K562 (cell line): ENCODE measurements around the gene TSKS. TPM values are rescaled to one million over a fixed set of nuclear protein-coding genes. Genes with fewer than 3 reads are reported as not detected.
A peak's percentile ranks its signal among the peaks of the same experiment; 100 is the strongest.

Experiments
- BRD4 ChIP-seq: fragments of 200-600 bp; sonication (generic); IDR thresholded peaks from 2 replicates; pipeline ENCODE4 v1.6.1; 2017; ENCODE audit warnings: inconsistent platforms
- GTF2A2 ChIP-seq: IDR thresholded peaks from 2 replicates; pipeline ENCODE4 v1.6.1; 2016; ENCODE audit warnings: mild to moderate bottlenecking, missing genetic modification characterization, missing compliant biosample characterization
- HEY1 ChIP-seq: fragments of 250-450 bp; sonication (Bioruptor Pico); IDR thresholded peaks from 2 replicates; pipeline ENCODE4 v1.5.0; 2020; ENCODE audit warnings: mild to moderate bottlenecking, moderate library complexity, borderline replicate concordance
- KHSRP ChIP-seq: fragments of 450-650 bp; IDR thresholded peaks from 2 replicates; pipeline ENCODE4 v1.6.1; 2017
- L3MBTL2 ChIP-seq: fragments of 450-650 bp; IDR thresholded peaks from 2 replicates; pipeline ENCODE4 v1.6.1; 2016; ENCODE audit warnings: mild to moderate bottlenecking, moderate library complexity
- NCOR1 ChIP-seq: fragments of 450-650 bp; IDR thresholded peaks from 2 replicates; pipeline ENCODE4 v1.6.1; 2016; ENCODE audit warnings: mild to moderate bottlenecking, moderate library complexity
- TCF7 ChIP-seq: sonication (generic); IDR thresholded peaks from 2 replicates; pipeline ENCODE4 v1.6.1; 2016; ENCODE audit warnings: antibody characterized with exemption, borderline replicate concordance
- YY1 ChIP-seq, 3 experiments: IDR thresholded peaks; 2 replicates each; pipeline ENCODE4 v1.6.1; 2011; ENCODE audit warnings: low read length in 2 of 3, mild to moderate bottlenecking in 2 of 3, moderate library complexity in 2 of 3, borderline replicate concordance in 1 of 3, control low read depth in 1 of 3, low read depth in 1 of 3; ENCODE audit not compliant: insufficient read depth in 3 of 3, insufficient replicate concordance in 2 of 3, control insufficient read depth in 1 of 3, insufficient read length in 1 of 3; ENCODE audit errors: extremely low read depth in 1 of 3
- ZKSCAN1 ChIP-seq: fragments of 150-350 bp; IDR thresholded peaks from 2 replicates; pipeline ENCODE4 v1.6.1; 2016; ENCODE audit warnings: low read depth, low read length
- ZNF232 ChIP-seq: sonication (generic); formaldehyde crosslinking; IDR thresholded peaks from 2 replicates; pipeline ENCODE4 v1.8.0; 2022; ENCODE audit warnings: mild to moderate bottlenecking, missing genetic modification reagents
- ZNF696 ChIP-seq: fragments of 250-450 bp; sonication (Bioruptor Pico); conservative IDR thresholded peaks from 2 replicates; pipeline ENCODE4 v1.4.0; 2020; ENCODE audit warnings: mild to moderate bottlenecking, moderate library complexity
- polyA plus RNA-seq, 8 experiments: library from polyadenylated mRNA; depleted of rRNA in 4 of 8; stranded (reverse) in 5 of 8; unstranded in 3 of 8; fragments of >200 nt; fragmentation: Nextera tagmentation in 2 of 8; fragmentation: Illumina TruSeq in 1 of 8; extraction: Ambion mirVana in 2 of 8; extraction: Trizol in 1 of 8; gene quantifications; 2 replicates each; pipeline versions ENCODE4 v1.2.1 to v1.2.3, GENCODE V29; 2011 to 2014; ENCODE audit warnings: inconsistent platforms in 1 of 8, missing spikeins in 1 of 8
- total RNA-seq, 7 experiments: library from RNA; depleted of rRNA in 6 of 7; stranded (reverse); fragments of >200 nt in 6 of 7; fragmentation: Illumina TruSeq in 2 of 7; extraction: Trizol in 2 of 7; gene quantifications; 2 replicates each; pipeline versions ENCODE4 v1.2.1 to v1.2.3, GENCODE V29; 2011 to 2021; ENCODE audit warnings: low replicate concordance in 1 of 7
- TF ChIP-seq, protein P1 (sequence below): fragments of 450-650 bp; IDR thresholded peaks from 2 replicates; pipeline ENCODE4 v1.6.1; 2014; ENCODE audit warnings: low read depth, mild to moderate bottlenecking, moderate library complexity, borderline replicate concordance
- TF ChIP-seq, protein P2 (sequence below): sonication (generic); formaldehyde crosslinking; IDR thresholded peaks from 2 replicates; pipeline ENCODE4 v1.8.1; 2022; ENCODE audit warnings: missing genetic modification reagents
- TF ChIP-seq, protein P3 (sequence below), 2 experiments: IDR thresholded peaks; 2 replicates each; pipeline ENCODE4 v1.6.1; 2011; ENCODE audit warnings: borderline replicate concordance in 1 of 2, control low read depth in 1 of 2, low read depth in 1 of 2, low read length in 1 of 2, mild to moderate bottlenecking in 1 of 2, mixed read lengths in 1 of 2, moderate library complexity in 1 of 2; ENCODE audit not compliant: insufficient read depth in 1 of 2, insufficient read length in 1 of 2, poor library complexity in 1 of 2, severe bottlenecking in 1 of 2; ENCODE audit errors: extremely low read depth in 1 of 2
- TF ChIP-seq, protein P4 (sequence below): fragments of 250-450 bp; sonication (Bioruptor Pico); IDR thresholded peaks from 2 replicates; pipeline ENCODE4 v1.4.0; 2020; ENCODE audit warnings: mild to moderate bottlenecking

Gene TSKS
- total and polyA plus RNA-seq, 9 of the 15 experiments (the other 6 are each of a cell fraction or from before 2014, with no cell fraction given) = 0.14 to 4.5 (median 0.80) TPM

DNA sequence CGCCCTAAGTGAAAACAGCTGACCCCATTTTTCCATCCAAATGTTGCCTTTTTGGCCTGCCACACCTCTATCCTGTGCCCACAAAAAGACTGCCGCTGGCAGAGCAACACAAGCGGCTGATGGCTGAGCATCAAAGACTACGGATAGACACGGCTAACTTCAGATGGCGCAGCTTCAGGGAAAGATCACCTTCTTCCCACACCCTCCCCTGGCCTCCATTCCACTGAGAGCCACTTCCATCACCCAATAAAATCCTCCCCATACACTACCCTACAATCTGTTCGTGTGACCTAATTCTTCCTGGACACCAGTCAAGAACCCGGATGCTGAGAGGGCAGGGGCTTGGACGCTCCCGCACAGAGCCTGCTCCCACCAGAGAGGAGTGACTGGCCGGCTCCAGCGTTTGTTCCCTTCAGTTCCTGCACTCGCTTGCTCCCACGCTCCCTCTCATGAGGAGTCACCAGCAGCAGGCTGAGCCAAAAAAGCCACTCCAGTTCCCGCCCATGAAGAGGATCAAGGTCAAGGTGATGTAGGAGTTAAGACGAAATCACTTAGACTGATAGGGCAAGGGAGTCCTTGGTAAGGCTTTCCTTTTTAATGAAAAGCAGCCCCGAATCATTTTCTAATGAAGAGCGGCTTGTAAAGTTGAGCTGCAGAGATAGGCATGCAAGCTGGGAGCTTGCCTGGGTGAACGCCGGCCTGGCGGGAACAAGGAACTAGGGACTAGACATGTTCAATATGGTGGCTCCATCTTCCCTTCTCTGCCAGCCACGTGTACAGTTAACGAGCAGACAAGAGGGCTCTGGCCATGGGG lies 35.7 kb downstream of the TSKS start (continued):
- TF ChIP-seq, protein P1, sequence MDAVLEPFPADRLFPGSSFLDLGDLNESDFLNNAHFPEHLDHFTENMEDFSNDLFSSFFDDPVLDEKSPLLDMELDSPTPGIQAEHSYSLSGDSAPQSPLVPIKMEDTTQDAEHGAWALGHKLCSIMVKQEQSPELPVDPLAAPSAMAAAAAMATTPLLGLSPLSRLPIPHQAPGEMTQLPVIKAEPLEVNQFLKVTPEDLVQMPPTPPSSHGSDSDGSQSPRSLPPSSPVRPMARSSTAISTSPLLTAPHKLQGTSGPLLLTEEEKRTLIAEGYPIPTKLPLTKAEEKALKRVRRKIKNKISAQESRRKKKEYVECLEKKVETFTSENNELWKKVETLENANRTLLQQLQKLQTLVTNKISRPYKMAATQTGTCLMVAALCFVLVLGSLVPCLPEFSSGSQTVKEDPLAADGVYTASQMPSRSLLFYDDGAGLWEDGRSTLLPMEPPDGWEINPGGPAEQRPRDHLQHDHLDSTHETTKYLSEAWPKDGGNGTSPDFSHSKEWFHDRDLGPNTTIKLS = peak; percentile 63; the same call in 1 of the 2 replicates
- TF ChIP-seq ZNF232 (no peak), ZNF696 (CRISPR knock-in tag) (no peak), TCF7 (no peak), HEY1 (CRISPR knock-in tag) (no peak), NCOR1 (no peak), L3MBTL2 (peak; percentile 52; the same call in 1 of the 2 replicates), ZKSCAN1 (no peak), YY1 (IDR thresholded peaks at IDR 0.05; ENCODE audit: borderline replicate concordance in 1 of 3, control insufficient read depth in 1 of 3, extremely low read depth in 1 of 3, insufficient read depth in 3 of 3, insufficient read length in 1 of 3, insufficient replicate concordance in 2 of 3, low read depth in 1 of 3, low read length in 2 of 3) (peak in 1 of 3 experiments; percentile 8), BRD4 (no peak), GTF2A2 (tag) (no peak), KHSRP (no peak)
- TF ChIP-seq, protein P2, sequence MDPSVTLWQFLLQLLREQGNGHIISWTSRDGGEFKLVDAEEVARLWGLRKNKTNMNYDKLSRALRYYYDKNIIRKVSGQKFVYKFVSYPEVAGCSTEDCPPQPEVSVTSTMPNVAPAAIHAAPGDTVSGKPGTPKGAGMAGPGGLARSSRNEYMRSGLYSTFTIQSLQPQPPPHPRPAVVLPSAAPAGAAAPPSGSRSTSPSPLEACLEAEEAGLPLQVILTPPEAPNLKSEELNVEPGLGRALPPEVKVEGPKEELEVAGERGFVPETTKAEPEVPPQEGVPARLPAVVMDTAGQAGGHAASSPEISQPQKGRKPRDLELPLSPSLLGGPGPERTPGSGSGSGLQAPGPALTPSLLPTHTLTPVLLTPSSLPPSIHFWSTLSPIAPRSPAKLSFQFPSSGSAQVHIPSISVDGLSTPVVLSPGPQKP (CRISPR knock-in tag) = no peak
- TF ChIP-seq, protein P3, sequence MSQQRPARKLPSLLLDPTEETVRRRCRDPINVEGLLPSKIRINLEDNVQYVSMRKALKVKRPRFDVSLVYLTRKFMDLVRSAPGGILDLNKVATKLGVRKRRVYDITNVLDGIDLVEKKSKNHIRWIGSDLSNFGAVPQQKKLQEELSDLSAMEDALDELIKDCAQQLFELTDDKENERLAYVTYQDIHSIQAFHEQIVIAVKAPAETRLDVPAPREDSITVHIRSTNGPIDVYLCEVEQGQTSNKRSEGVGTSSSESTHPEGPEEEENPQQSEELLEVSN (IDR thresholded peaks at IDR 0.05; ENCODE audit: borderline replicate concordance in 1 of 2, extremely low read depth in 1 of 2, insufficient read depth in 1 of 2, insufficient read length in 1 of 2, low read depth in 1 of 2, low read length in 1 of 2, poor library complexity in 1 of 2, severe bottlenecking in 1 of 2) = peak in 1 of 2 experiments; percentile 7
- TF ChIP-seq, protein P4, sequence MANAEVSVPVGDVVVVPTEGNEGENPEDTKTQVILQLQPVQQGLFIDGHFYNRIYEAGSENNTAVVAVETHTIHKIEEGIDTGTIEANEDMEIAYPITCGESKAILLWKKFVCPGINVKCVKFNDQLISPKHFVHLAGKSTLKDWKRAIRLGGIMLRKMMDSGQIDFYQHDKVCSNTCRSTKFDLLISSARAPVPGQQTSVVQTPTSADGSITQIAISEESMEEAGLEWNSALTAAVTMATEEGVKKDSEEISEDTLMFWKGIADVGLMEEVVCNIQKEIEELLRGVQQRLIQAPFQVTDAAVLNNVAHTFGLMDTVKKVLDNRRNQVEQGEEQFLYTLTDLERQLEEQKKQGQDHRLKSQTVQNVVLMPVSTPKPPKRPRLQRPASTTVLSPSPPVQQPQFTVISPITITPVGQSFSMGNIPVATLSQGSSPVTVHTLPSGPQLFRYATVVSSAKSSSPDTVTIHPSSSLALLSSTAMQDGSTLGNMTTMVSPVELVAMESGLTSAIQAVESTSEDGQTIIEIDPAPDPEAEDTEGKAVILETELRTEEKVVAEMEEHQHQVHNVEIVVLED (CRISPR knock-in tag) = no peak
